GM12878 (cell line): ENCODE results near the gene SDF4. TPM values are rescaled to one million over a fixed set of nuclear protein-coding genes. Genes with fewer than 3 reads are reported as not detected.

Experiments used
- ATAC-seq: fragments of 200-7000 bp; cut with Tn5 transposase; 3 replicates; pipeline ENCODE4 v1.9.1; 2020; ENCODE audit warnings: mild to moderate bottlenecking, moderate library complexity
- BruUV-seq: library from RNA; stranded (reverse); fragments of 400-500 nt; replicated peaks from 2 replicates; lab custom pipeline; 2021; lab: Mats Ljungman, UMichigan
- CTCF ChIA-PET: fragments of 300-600 bp; sonication (Branson Sonifier 250); formaldehyde crosslinking; extraction: SDS; loops from one replicate; lab custom pipeline; 2021; ENCODE audit warnings: inconsistent platforms; lab: Yijun Ruan, JAX
- POLR2A ChIA-PET: fragments of 350-600 bp; formaldehyde crosslinking; extraction: SDS; loops from one replicate; lab custom pipeline; 2021; ENCODE audit warnings: inconsistent platforms; lab: Charles Lee
- RAD21 ChIA-PET: fragments of 300-600 bp; sonication (Branson Sonifier 250); formaldehyde crosslinking; loops from one replicate; lab custom pipeline; 2023; ENCODE audit warnings: antibody characterized with exemption; ENCODE audit not compliant: unreplicated experiment; lab: Charles Lee
- SMC1A ChIA-PET: fragments of 300-600 bp; sonication (Branson Sonifier 250); formaldehyde crosslinking; loops from one replicate; lab custom pipeline; 2023; ENCODE audit not compliant: unreplicated experiment, uncharacterized antibody; lab: Charles Lee
- DNase-seq: peaks from one replicate; pipeline ENCODE4 v3.0.0-alpha.2; 2011; ENCODE audit warnings: low read depth, low spot score
- FAIRE-seq: peaks from 3 replicates; lab custom pipeline; 2011; peaks lifted over from hg19 to GRCh38; lab: Jason Lieb, UNC
- H2AFZ ChIP-seq: 2 replicates; pipeline ENCODE4 v1.6.0; 2011; ENCODE audit warnings: low read depth, low read length, control low read depth; ENCODE audit not compliant: control insufficient read depth
- H3K27ac ChIP-seq: 2 replicates; pipeline ENCODE4 v1.5.1; 2011; ENCODE audit warnings: control low read depth; ENCODE audit not compliant: control insufficient read depth, insufficient read depth
- H3K27me3 ChIP-seq, 2 experiments: replicated peaks in 1 of 2; 2 replicates each; pipeline versions ENCODE4 v1.6.0 to v1.6.1; 2011; ENCODE audit warnings: low read length in 1 of 2; ENCODE audit not compliant: control insufficient read depth in 2 of 2, insufficient read depth in 2 of 2
- H3K36me3 ChIP-seq, 2 experiments: 2 replicates each; pipeline ENCODE4 v1.5.1; 2011; ENCODE audit warnings: low read length in 1 of 2; ENCODE audit not compliant: control insufficient read depth in 2 of 2, insufficient read depth in 2 of 2
- H3K4me1 ChIP-seq: 2 replicates; pipeline ENCODE4 v1.6.1; 2011; ENCODE audit warnings: mild to moderate bottlenecking, low read length, moderate library complexity, mixed read lengths; ENCODE audit not compliant: control insufficient read depth, insufficient read depth
- H3K4me2 ChIP-seq: 2 replicates; pipeline ENCODE4 v1.6.0; 2011; ENCODE audit warnings: control low read depth; ENCODE audit not compliant: control insufficient read depth, insufficient read depth
- H3K4me3 ChIP-seq: fragments of 200-600 bp; sonication (generic); 2 replicates; pipeline ENCODE4 v1.5.1; 2016
- H3K79me2 ChIP-seq: 2 replicates; pipeline ENCODE4 v1.6.0; 2011; ENCODE audit warnings: low read length; ENCODE audit not compliant: control insufficient read depth, insufficient read depth
- H3K9ac ChIP-seq: 2 replicates; pipeline ENCODE4 v1.8.0; 2011; ENCODE audit warnings: low read length, control low read depth, mixed read lengths; ENCODE audit not compliant: control insufficient read depth, insufficient read depth
- H3K9me3 ChIP-seq: replicated peaks from 3 replicates; pipeline ENCODE4 v1.5.1; 2011; ENCODE audit warnings: mild to moderate bottlenecking, low read length; ENCODE audit not compliant: control insufficient read depth, insufficient read depth
- H4K20me1 ChIP-seq: 2 replicates; pipeline ENCODE4 v1.6.0; 2011; ENCODE audit not compliant: control insufficient read depth, insufficient read depth
- BCL3 ChIP-seq: IDR thresholded peaks from 2 replicates; pipeline ENCODE4 v1.6.1; 2011; ENCODE audit warnings: borderline replicate concordance, low read depth, mild to moderate bottlenecking, moderate library complexity, low read length; ENCODE audit not compliant: insufficient read depth, poor library complexity, severe bottlenecking
- FOXK2 ChIP-seq: fragments of 450-650 bp; IDR thresholded peaks from 2 replicates; pipeline ENCODE4 v1.6.1; 2017; ENCODE audit warnings: mild to moderate bottlenecking, moderate library complexity
- PAX5 ChIP-seq: IDR thresholded peaks from 2 replicates; pipeline ENCODE4 v1.6.1; 2011; ENCODE audit warnings: low read depth, low read length, borderline replicate concordance
- SMC3 ChIP-seq: IDR thresholded peaks from 2 replicates; pipeline ENCODE4 v1.6.1; 2011; ENCODE audit warnings: low read length, improper control_type of control experiment, borderline replicate concordance
- SPI1 ChIP-seq: IDR thresholded peaks from 2 replicates; pipeline ENCODE4 v1.6.1; 2011; ENCODE audit warnings: low read depth, mild to moderate bottlenecking, low read length, moderate library complexity, borderline replicate concordance; ENCODE audit not compliant: insufficient read depth
- ZNF24 ChIP-seq: fragments of 450-650 bp; IDR thresholded peaks from 2 replicates; pipeline ENCODE4 v1.6.1; 2017; ENCODE audit warnings: antibody characterized with exemption, mild to moderate bottlenecking
- ZZZ3 ChIP-seq: IDR thresholded peaks from 2 replicates; pipeline ENCODE4 v1.6.1; 2011; ENCODE audit warnings: low read depth; ENCODE audit not compliant: control insufficient read depth, insufficient read length
- WGBS: methylation state at CpG from one replicate; pipeline ENCODE4 v1.1.6; 2016; ENCODE audit warnings: low lambda C conversion rate; ENCODE audit not compliant: insufficient replicate concordance, insufficient coverage; ENCODE audit errors: missing lambda C conversion rate; 5-methylcytosine and 5-hydroxymethylcytosine counted together
- in situ Hi-C: fragments of 300-500 bp; cut with MboI; formaldehyde crosslinking; loops from 9 replicates; pipeline ENCODE4 v1.14.3; 2018; ENCODE audit warnings: mixed read lengths
- intact Hi-C: fragments of 100-400 bp; cut with micrococcal nuclease; formaldehyde crosslinking; loops from one replicate; pipeline ENCODE4 v1.14.2; 2022; ENCODE audit not compliant: unreplicated experiment
- polyA plus RNA-seq, 11 experiments: library from polyadenylated mRNA; depleted of rRNA in 4 of 11; unstranded in 6 of 11; stranded (reverse) in 5 of 11; fragments of >200 nt; fragmentation: Nextera tagmentation in 4 of 11; fragmentation: Illumina TruSeq in 1 of 11; extraction: Ambion mirVana in 4 of 11; extraction: Trizol in 1 of 11; gene quantifications; 1 replicate in 1 of 11; 2 replicates in 10 of 11; pipeline versions ENCODE4 v1.2.1 to v1.2.3, GENCODE V29; 2011 to 2016; ENCODE audit warnings: inconsistent platforms in 2 of 11, missing spikeins in 2 of 11, low read depth in 1 of 11
- total RNA-seq, 4 experiments: library from RNA; depleted of rRNA in 3 of 4; stranded (reverse); fragments of >200 nt in 3 of 4; fragmentation: Illumina TruSeq in 1 of 4; extraction: Trizol in 1 of 4; gene quantifications; 2 replicates each; pipeline versions ENCODE4 v1.2.1 to v1.2.3, GENCODE V29; 2013 to 2021
- TF ChIP-seq, protein P1 (sequence below): IDR thresholded peaks from 2 replicates; pipeline ENCODE4 v1.6.1; 2011; ENCODE audit warnings: borderline replicate concordance, low read depth, mild to moderate bottlenecking, moderate library complexity, mixed read lengths, low read length; ENCODE audit not compliant: insufficient read depth; ENCODE audit errors: extremely low read length
- TF ChIP-seq, protein P2 (sequence below): fragments of 450-650 bp; formaldehyde crosslinking; IDR thresholded peaks from 2 replicates; pipeline ENCODE4 v1.4.0; 2022; ENCODE audit warnings: mild to moderate bottlenecking, moderate library complexity
- TF ChIP-seq, protein P3 (sequence below): fragments of 450-650 bp; IDR thresholded peaks from 2 replicates; pipeline ENCODE4 v1.6.1; 2017; ENCODE audit warnings: antibody characterized with exemption, mild to moderate bottlenecking, moderate library complexity

SDF4 gene
- total and polyA plus RNA-seq, 10 of the 15 experiments (the other 5 are each of a cell fraction or from before 2014, with no cell fraction given) = 0.44 to 97.2 (median 40.2) TPM

DNA sequence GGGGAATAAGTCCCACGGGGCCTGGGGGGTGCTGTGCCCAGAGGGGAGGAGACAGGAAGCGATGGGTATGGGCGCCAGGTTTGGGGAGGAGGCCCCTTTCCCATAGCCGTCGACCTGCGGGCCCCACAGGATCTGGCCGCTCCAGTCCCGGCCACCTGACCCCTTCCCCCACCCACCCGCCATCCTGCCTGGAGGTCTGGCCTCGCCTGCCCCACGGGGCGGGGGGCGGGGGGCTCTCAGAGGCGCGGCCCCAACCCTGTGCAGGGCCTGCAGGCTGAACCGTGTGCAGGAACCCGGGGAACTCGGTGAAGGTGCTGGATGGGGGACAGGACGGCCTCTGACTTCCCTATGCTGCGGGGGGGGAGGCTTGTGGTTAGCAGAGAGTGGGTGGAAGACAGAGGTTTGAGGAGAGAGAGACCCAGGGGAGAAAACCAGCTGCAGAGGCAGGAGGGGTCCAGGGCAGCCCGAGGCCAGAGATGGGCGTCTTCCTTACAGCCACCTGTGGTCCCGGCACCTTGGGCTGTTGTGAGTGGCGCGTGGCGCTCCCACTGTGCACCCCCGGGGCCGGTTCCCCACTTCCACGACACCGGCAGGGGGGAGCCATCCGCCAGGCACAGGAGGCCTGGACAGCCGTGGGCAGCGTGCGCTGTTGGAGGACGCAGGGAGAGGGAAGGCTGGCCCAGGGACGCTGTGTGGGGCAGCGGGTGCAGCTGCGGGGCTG, 22.9 kb downstream of the SDF4 start:
- Histone ChIP-seq H3K4me1 (peaks cover 40% of the 10 kb centered on the region), H3K79me2 (no peaks in the 10 kb centered on the region), H3K4me2 (no peak overlapping the region), H3K36me3 (no peaks in the 10 kb centered on the region), H2AFZ (no peak overlapping the region), H4K20me1 (no peaks in the 10 kb centered on the region), H3K27ac (no peak overlapping the region), H3K9me3 (no peaks in the 10 kb centered on the region), H3K27me3 (peaks cover 0 to 8% of the 10 kb centered on the region in 2 experiments; a peak in 1 of 4 replicates), H3K9ac (no peak overlapping the region), H3K4me3 (no peak overlapping the region)
- no peak for DNase-seq
- peak; percentile 8 for ATAC-seq
- ChIA-PET CTCF (interaction anchor here (0.6 to 2.2 kb wide), 3 partner anchors 71 to 87 kb away, joined by 3 to 14 read pairs (median 5); no protein-coding TSS in a partner anchor), POLR2A (interaction anchor here (1.1 to 2.6 kb wide), 3 partner anchors 8 to 37 kb away, joined by 3 to 8 read pairs (median 4); partner anchors contain the start of genes B3GALT6 and SDF4), RAD21 (no interaction called here), SMC1A (no interaction called here)
- WGBS = 18% methylated on average over 31 of the region's 38 CpGs
- in situ Hi-C loops = no loop called here
- no peak for FAIRE-seq
- intact Hi-C loops = no loop called here
- no TSS peak for BruUV-seq
- TF ChIP-seq ZZZ3 (no peak), FOXK2 (no peak), BCL3 (no peak), SMC3 (no peak), SPI1 (0 out of 2 replicates have a peak, but pooled peaks have one; percentile 18), PAX5 (0 out of 2 replicates have a peak, but pooled peaks have one; percentile 6), ZNF24 (no peak)
- TF ChIP-seq, protein P1, sequence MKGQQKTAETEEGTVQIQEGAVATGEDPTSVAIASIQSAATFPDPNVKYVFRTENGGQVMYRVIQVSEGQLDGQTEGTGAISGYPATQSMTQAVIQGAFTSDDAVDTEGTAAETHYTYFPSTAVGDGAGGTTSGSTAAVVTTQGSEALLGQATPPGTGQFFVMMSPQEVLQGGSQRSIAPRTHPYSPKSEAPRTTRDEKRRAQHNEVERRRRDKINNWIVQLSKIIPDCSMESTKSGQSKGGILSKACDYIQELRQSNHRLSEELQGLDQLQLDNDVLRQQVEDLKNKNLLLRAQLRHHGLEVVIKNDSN = no peak
- TF ChIP-seq, protein P2, sequence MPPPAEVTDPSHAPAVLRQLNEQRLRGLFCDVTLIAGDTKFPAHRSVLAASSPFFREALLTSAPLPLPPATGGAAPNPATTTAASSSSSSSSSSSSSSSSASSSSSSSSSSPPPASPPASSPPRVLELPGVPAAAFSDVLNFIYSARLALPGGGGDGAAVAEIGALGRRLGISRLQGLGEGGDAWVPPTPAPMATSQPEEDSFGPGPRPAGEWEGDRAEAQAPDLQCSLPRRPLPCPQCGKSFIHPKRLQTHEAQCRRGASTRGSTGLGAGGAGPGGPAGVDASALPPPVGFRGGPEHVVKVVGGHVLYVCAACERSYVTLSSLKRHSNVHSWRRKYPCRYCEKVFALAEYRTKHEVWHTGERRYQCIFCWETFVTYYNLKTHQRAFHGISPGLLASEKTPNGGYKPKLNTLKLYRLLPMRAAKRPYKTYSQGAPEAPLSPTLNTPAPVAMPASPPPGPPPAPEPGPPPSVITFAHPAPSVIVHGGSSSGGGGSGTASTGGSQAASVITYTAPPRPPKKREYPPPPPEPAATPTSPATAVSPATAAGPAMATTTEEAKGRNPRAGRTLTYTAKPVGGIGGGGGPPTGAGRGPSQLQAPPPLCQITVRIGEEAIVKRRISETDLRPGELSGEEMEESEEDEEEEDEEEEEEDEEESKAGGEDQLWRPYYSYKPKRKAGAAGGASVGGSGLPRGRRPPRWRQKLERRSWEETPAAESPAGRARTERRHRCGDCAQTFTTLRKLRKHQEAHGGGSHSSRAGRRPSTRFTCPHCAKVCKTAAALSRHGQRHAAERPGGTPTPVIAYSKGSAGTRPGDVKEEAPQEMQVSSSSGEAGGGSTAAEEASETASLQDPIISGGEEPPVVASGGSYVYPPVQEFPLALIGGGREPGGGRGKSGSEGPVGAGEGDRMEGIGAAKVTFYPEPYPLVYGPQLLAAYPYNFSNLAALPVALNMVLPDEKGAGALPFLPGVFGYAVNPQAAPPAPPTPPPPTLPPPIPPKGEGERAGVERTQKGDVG (CRISPR knock-in tag) = no peak
- TF ChIP-seq, protein P3, sequence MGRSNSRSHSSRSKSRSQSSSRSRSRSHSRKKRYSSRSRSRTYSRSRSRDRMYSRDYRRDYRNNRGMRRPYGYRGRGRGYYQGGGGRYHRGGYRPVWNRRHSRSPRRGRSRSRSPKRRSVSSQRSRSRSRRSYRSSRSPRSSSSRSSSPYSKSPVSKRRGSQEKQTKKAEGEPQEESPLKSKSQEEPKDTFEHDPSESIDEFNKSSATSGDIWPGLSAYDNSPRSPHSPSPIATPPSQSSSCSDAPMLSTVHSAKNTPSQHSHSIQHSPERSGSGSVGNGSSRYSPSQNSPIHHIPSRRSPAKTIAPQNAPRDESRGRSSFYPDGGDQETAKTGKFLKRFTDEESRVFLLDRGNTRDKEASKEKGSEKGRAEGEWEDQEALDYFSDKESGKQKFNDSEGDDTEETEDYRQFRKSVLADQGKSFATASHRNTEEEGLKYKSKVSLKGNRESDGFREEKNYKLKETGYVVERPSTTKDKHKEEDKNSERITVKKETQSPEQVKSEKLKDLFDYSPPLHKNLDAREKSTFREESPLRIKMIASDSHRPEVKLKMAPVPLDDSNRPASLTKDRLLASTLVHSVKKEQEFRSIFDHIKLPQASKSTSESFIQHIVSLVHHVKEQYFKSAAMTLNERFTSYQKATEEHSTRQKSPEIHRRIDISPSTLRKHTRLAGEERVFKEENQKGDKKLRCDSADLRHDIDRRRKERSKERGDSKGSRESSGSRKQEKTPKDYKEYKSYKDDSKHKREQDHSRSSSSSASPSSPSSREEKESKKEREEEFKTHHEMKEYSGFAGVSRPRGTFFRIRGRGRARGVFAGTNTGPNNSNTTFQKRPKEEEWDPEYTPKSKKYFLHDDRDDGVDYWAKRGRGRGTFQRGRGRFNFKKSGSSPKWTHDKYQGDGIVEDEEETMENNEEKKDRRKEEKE = no peak
